ENCODE data around the gene CXCR6. TPM values are rescaled to one million over a fixed set of nuclear protein-coding genes. Genes with fewer than 3 reads are reported as not detected.

The CXCR6 gene
- total and polyA plus RNA-seq, 2 of the 8 experiments (the other 6 are each of a cell fraction or from before 2014, with no cell fraction given) = not detected

DNA sequence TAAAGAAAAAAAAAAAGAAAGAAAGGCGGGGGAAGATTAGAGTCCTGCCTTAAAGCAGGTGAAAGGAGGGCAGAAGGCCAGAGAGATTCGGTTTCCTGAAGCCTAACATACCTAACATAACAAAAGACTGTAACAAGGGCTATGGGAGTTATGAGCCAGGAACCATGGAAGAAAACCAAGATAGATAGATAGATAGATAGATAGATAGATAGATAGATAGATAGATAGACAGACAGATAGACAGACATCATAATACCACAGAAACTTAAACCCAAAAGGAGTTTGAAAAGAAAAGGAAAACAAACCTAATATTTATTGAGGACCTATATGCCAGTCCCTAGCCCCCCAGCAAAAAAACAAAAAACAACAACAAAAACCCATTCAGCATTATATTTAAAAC lies 54.7 kb downstream of the CXCR6 start (continued):
- TF ChIP-seq CHD7 (IDR thresholded peaks at IDR 0.05; ENCODE audit: insufficient replicate concordance, low read length) = no peak
- no peak for TF ChIP-seq CREB1 (IDR thresholded peaks at IDR 0.05)
- no peak for TF ChIP-seq SAP30 (IDR thresholded peaks at IDR 0.05; ENCODE audit: insufficient read depth, insufficient replicate concordance, low read length)
- TF ChIP-seq BCL11A (IDR thresholded peaks at IDR 0.05; ENCODE audit: low read depth in 2 of 2, low read length in 2 of 2) = no peak
- no peak for TF ChIP-seq MAX (IDR thresholded peaks at IDR 0.05)
- no peak for TF ChIP-seq CHD1 (IDR thresholded peaks at IDR 0.05; ENCODE audit: low read depth, low read length)
- TF ChIP-seq NANOG (IDR thresholded peaks at IDR 0.05; ENCODE audit: insufficient read depth, low read depth, low read length, poor library complexity, severe bottlenecking) = no peak
- TF ChIP-seq YY1 (IDR thresholded peaks at IDR 0.05; ENCODE audit: low read depth, low read length) = no peak
- no peak for TF ChIP-seq USF2 (IDR thresholded peaks at IDR 0.05; ENCODE audit: low read length)
